Ascending aorta (tissue), 2 donors: ENCODE data around the gene ALKBH8. TPM values are rescaled to one million over a fixed set of nuclear protein-coding genes. Genes with fewer than 3 reads are reported as not detected.
A peak's percentile ranks its signal among the peaks of the same experiment; 100 is the strongest.

Source experiments
- DNase-seq, 2 donors: peaks; one replicate each; pipeline ENCODE4 v3.0.0-alpha.2; 2019; ENCODE audit warnings: low spot score in 2 of 2
- H3K27ac ChIP-seq, 2 donors: fragments of 200-600 bp; sonication (generic); one replicate each; pipeline ENCODE4 v1.5.1; 2016 to 2017; ENCODE audit warnings: mild to moderate bottlenecking in 1 of 2
- H3K27me3 ChIP-seq: fragments of 200-600 bp; sonication (generic); one replicate; pipeline ENCODE4 v1.5.1; 2017
- H3K36me3 ChIP-seq, 2 donors: fragments of 200-600 bp; sonication (generic); one replicate each; pipeline ENCODE4 v1.5.1; 2016
- H3K4me1 ChIP-seq, 2 donors: fragments of 200-600 bp; sonication (generic); one replicate each; pipeline ENCODE4 v1.5.1; 2016 to 2017; ENCODE audit warnings: mild to moderate bottlenecking in 1 of 2
- H3K4me3 ChIP-seq, 2 donors: fragments of 200-600 bp; sonication (generic); one replicate each; pipeline ENCODE4 v1.5.1; 2016 to 2017; ENCODE audit warnings: mild to moderate bottlenecking in 1 of 2
- H3K9me3 ChIP-seq, 2 donors: fragments of 200-600 bp; sonication (generic); one replicate each; pipeline ENCODE4 v1.5.1; 2016
- intact Hi-C: fragments of 100-400 bp; cut with DNase I; formaldehyde crosslinking; loops from one replicate; pipeline ENCODE4 v1.15.1; 2023
- total RNA-seq: library from RNA; depleted of rRNA; stranded (reverse); fragments of >200 nt; gene quantifications from one replicate; pipeline ENCODE4 v1.1.0, GENCODE V29; 2016
- TF ChIP-seq, protein P1 (sequence below), 3 experiments: fragments of 200-600 bp in 2 of 3; fragments of 450-650 bp in 1 of 3; sonication (generic) in 2 of 3; IDR thresholded peaks; one replicate each; pipeline ENCODE4 v1.5.1; 2016 to 2019; ENCODE audit warnings: antibody characterized with exemption in 3 of 3, mild to moderate bottlenecking in 1 of 3, moderate library complexity in 1 of 3

ALKBH8 gene
- total RNA-seq, 1 donor from 2014 or later = 0.32 TPM

DNA sequence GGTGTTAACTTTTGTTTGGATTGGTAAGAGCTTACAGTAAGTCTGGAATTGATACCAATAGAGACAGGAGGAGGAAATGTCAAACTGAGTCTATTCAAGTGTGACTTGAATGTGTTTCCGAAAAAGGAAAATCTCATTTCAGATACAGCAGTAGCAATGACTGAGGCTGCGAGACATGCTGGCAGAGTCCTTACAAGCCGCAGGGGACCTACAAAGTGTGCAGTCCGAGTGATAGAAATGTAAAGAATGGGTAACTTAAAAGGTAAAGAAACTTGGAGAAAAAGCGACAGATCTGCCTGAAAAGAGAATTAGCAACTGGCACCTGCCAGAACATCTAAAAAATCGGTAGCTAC lies 108.4 kb downstream of the ALKBH8 start:
- H3K36me3 ChIP-seq = peaks cover 17 to 18% of the 10 kb centered on the region in 2 donors
- H3K27ac ChIP-seq = peak overlapping the region; percentile 74 to 75
- TF ChIP-seq, protein P1, sequence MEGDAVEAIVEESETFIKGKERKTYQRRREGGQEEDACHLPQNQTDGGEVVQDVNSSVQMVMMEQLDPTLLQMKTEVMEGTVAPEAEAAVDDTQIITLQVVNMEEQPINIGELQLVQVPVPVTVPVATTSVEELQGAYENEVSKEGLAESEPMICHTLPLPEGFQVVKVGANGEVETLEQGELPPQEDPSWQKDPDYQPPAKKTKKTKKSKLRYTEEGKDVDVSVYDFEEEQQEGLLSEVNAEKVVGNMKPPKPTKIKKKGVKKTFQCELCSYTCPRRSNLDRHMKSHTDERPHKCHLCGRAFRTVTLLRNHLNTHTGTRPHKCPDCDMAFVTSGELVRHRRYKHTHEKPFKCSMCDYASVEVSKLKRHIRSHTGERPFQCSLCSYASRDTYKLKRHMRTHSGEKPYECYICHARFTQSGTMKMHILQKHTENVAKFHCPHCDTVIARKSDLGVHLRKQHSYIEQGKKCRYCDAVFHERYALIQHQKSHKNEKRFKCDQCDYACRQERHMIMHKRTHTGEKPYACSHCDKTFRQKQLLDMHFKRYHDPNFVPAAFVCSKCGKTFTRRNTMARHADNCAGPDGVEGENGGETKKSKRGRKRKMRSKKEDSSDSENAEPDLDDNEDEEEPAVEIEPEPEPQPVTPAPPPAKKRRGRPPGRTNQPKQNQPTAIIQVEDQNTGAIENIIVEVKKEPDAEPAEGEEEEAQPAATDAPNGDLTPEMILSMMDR (IDR thresholded peaks at IDR 0.05) = no peak
- peak overlapping the region; percentile 73 to 81 for H3K4me3 ChIP-seq
- no peaks in the 10 kb centered on the region for H3K9me3 ChIP-seq
- no peaks in the 10 kb centered on the region for H3K27me3 ChIP-seq
- no peaks in the 10 kb centered on the region for H3K4me1 ChIP-seq
- DNase-seq = no peak
- intact Hi-C loops = loop anchor here (10.0 kb wide), 2 partner anchors 668 to 1208 kb away; partner anchors contain the start of genes ACAT1 and DDX10

DNA sequence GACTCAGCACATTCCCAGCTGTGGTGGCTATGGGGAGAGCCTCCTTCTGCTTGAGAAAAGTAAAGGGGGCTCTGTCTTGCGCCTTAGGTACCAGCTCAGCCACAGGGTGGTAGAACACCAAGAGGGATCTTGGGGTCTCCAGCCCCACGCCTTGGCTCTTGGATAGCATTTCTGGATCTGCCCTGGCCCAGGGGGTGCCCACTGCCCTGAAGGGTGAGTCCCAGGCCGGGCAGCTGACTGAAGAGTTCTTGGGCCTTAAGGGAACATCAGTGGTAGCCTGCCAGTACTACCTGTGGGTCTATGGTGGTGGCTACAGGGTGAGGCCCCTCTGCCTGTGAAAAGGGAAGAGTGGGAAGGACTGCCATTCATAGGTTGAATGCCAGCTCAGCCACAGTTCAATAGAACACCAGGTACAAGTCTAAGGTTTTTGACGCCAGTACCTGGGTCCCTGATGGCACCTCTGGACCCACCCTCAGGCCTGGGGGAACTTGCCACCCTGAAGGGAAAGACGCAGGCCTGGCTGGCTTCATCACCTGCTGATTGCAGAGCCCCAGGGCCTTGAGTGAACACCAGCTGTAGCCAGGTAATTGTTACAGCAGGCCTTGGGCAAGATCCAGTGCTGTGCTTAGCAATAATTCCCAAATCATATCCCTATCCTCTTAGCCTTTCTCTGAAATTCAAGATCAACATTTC lies 111.8 kb downstream of the ALKBH8 start:
- Histone ChIP-seq H3K27ac (no peak overlapping the region), H3K4me1 (no peaks in the 10 kb centered on the region), H3K36me3 (peaks cover 21 to 27% of the 10 kb centered on the region in 2 donors), H3K4me3 (no peak overlapping the region), H3K9me3 (no peaks in the 10 kb centered on the region), H3K27me3 (no peaks in the 10 kb centered on the region)
- DNase-seq = no peak
- TF ChIP-seq, protein P1 (IDR thresholded peaks at IDR 0.05) = no peak
- intact Hi-C loops = loop anchor here (10.0 kb wide), 2 partner anchors 671 to 1211 kb away; partner anchors contain the start of genes ACAT1 and DDX10

Other genes starting within 250 kb of the ALKBH8 start
- 10.2 TPM for gene CWF19L2, start 107.9 kb downstream of the ALKBH8 start, total RNA-seq
- not detected for gene ELMOD1, start 25.4 kb upstream of the ALKBH8 start, total RNA-seq
- not detected for gene SLN, start 146.3 kb upstream of the ALKBH8 start, total RNA-seq